ENCODE measurements around the gene CCDC40. TPM values are rescaled to one million over a fixed set of nuclear protein-coding genes. Genes with fewer than 3 reads are reported as not detected.

CCDC40 gene
- total and polyA plus RNA-seq, 2 of the 13 experiments (the other 11 are each of a cell fraction or from before 2014, with no cell fraction given): 4.1 to 5.5 TPM

- TF ChIP-seq SNAPC2 (CRISPR knock-in tag; IDR thresholded peaks at IDR 0.05): peak; percentile 97
- TF ChIP-seq HOMEZ (CRISPR knock-in tag; IDR thresholded peaks at IDR 0.05; ENCODE audit: low read depth): 0 out of 2 replicates have a peak, but pooled peaks have one; percentile 32
- TF ChIP-seq RFX5 (IDR thresholded peaks at IDR 0.05; ENCODE audit: low read depth, low read length): peak; percentile 32; the same call in 1 of the 2 replicates
- no peak; the same call in 1 of the 2 replicates for TF ChIP-seq FLYWCH1 (CRISPR knock-in tag; IDR thresholded peaks at IDR 0.05)
- peak; percentile 94 for TF ChIP-seq RARG (CRISPR knock-in tag; IDR thresholded peaks at IDR 0.05; ENCODE audit: low read depth)
- peak; percentile 88 for TF ChIP-seq ZNF33B (CRISPR knock-in tag; IDR thresholded peaks at IDR 0.05)
- TF ChIP-seq ELF4 (CRISPR knock-in tag; IDR thresholded peaks at IDR 0.05; ENCODE audit: borderline replicate concordance): no peak
- peak; percentile 99 for TF ChIP-seq SALL1 (CRISPR knock-in tag; IDR thresholded peaks at IDR 0.05)
- peak; percentile 98 for TF ChIP-seq FOXP4 (CRISPR knock-in tag; IDR thresholded peaks at IDR 0.05)
- peak; percentile 90; the same call in 1 of the 2 replicates for TF ChIP-seq ZNF232 (CRISPR knock-in tag; IDR thresholded peaks at IDR 0.05; ENCODE audit: borderline replicate concordance)
- TF ChIP-seq ZFP36L1 (CRISPR knock-in tag; IDR thresholded peaks at IDR 0.05): peak; percentile 86; the same call in 1 of the 2 replicates
- TF ChIP-seq ZNF513 (CRISPR knock-in tag; conservative IDR thresholded peaks at IDR 0.05): 0 out of 2 replicates have a peak, but pooled peaks have one; percentile 13
- no peak for TF ChIP-seq ZNF207 (IDR thresholded peaks at IDR 0.05; ENCODE audit: borderline replicate concordance)
- TF ChIP-seq THAP11 (CRISPR knock-in tag; IDR thresholded peaks at IDR 0.05): peak; percentile 91
- TF ChIP-seq MIER2 (CRISPR knock-in tag; IDR thresholded peaks at IDR 0.05): peak; percentile 76
- peak; percentile 73; the same call in 1 of the 2 replicates for TF ChIP-seq SIN3B (IDR thresholded peaks at IDR 0.05; ENCODE audit: low read length)
- no peak; the same call in none of the 2 replicates for TF ChIP-seq ZNF276 (CRISPR knock-in tag; IDR thresholded peaks at IDR 0.05; ENCODE audit: low read depth)
- peak; percentile 96 for TF ChIP-seq ZNF224 (CRISPR knock-in tag; IDR thresholded peaks at IDR 0.05)
- 0 out of 4 replicates have a peak, but pooled peaks have one; percentile 2 to 4 for TF ChIP-seq MAFK (conservative IDR thresholded peaks at IDR 0.05 in 1 of 2, IDR thresholded peaks at IDR 0.05 in 1 of 2; ENCODE audit: low read length in 2 of 2)
- peak; percentile 91; the same call in 1 of the 2 replicates for TF ChIP-seq ZNF225 (CRISPR knock-in tag; IDR thresholded peaks at IDR 0.05)
- no peak for TF ChIP-seq SUZ12 (IDR thresholded peaks at IDR 0.05; ENCODE audit: low read depth, low read length)
- no peak for TF ChIP-seq ATM (IDR thresholded peaks at IDR 0.05; ENCODE audit: borderline replicate concordance)
- peak; percentile 75 for TF ChIP-seq PPARG (CRISPR knock-in tag; conservative IDR thresholded peaks at IDR 0.05)
- peak; percentile 87 for TF ChIP-seq MIXL1 (CRISPR knock-in tag; IDR thresholded peaks at IDR 0.05)
Observed at GRCh38 chr17:79993390-79994227, 42.8 kb upstream of the CCDC40 start (continued).
